Subcutaneous adipose tissue (tissue), 4 donors: ENCODE data around the gene SARS2. TPM values are rescaled to one million over a fixed set of nuclear protein-coding genes. Genes with fewer than 3 reads are reported as not detected.

ENCODE experiments used
- total RNA-seq, 4 donors: library from RNA; depleted of rRNA; stranded (reverse); fragments of >200 nt; gene quantifications; one replicate each; pipeline ENCODE4 v1.1.0, GENCODE V29; 2016
- TF ChIP-seq, protein P1 (sequence below): fragments of 450-650 bp; IDR thresholded peaks from one replicate; pipeline ENCODE4 v1.5.1; 2016; ENCODE audit warnings: low read depth, mild to moderate bottlenecking, control low read depth, antibody characterized with exemption, moderate library complexity

SARS2 gene
- total RNA-seq, 4 donors from 2014 or later = 3.7 to 18.8 (median 10.0) TPM

DNA sequence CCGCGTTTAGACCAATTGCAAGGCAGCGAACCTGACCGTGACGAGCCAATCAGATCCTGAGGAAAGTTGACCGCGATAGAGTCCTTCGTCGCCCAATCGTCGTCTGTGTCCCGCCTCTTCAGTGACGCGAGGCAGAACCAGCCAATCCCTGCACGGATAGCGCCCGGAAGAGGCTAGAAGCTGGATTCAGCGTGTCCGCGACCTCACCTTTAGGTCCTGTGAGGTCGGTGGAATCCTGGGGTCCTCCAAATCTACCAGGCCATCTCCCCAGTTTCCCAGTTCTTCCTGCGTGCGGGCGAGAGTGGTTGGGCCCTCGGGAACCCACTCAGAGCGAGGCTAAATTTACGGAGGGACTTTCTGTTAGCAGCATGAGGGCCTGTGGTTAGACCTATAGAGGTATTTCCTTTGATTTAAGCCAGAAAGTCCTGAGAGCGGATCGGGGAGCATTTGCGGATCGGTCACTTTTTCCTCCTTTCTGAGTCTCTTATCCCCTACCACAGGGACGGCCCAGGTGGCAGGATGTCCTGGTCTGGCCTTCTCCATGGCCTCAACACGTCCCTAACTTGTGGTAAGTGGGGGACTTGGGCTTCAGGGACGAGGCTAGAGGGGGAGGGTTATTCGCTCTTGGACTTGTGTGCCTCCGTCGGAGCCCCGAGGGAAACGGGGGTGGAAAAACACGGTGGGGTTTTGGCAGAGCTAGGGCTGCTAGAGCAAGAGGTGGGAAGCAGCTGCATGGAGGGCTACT, 385 bp upstream of the SARS2 start, which contains the start of gene MRPS12:
MRPS12 (plus strand) TSS at position 169 of the 745 bp plus-strand sequence; CDS start at position 520, 351 bp downstream.
- TF ChIP-seq, protein P1, sequence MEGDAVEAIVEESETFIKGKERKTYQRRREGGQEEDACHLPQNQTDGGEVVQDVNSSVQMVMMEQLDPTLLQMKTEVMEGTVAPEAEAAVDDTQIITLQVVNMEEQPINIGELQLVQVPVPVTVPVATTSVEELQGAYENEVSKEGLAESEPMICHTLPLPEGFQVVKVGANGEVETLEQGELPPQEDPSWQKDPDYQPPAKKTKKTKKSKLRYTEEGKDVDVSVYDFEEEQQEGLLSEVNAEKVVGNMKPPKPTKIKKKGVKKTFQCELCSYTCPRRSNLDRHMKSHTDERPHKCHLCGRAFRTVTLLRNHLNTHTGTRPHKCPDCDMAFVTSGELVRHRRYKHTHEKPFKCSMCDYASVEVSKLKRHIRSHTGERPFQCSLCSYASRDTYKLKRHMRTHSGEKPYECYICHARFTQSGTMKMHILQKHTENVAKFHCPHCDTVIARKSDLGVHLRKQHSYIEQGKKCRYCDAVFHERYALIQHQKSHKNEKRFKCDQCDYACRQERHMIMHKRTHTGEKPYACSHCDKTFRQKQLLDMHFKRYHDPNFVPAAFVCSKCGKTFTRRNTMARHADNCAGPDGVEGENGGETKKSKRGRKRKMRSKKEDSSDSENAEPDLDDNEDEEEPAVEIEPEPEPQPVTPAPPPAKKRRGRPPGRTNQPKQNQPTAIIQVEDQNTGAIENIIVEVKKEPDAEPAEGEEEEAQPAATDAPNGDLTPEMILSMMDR = no peak

- TF ChIP-seq, protein P1 = no peak
These were observed 2.1 kb downstream of the SARS2 start for GRCh38 chr19:38928391-38929001.

DNA sequence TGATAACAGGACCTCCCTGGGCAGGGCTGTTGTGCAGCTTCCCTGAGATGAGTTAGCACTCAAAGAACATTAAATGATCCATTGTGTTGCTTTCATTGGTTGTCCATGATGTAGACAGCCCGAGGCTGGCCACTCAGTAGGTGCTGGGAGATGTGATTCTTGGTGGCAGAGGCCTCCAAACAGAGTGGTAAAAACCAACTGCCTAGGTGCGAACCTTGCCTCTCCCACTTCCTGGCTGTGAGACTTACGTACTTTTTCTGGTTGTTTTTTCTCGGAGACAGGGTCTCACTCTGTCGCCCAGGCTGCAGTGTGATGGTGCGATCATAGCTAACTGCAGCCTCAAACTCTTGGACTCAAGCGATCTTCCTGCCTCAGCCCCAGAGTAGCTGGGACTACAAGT, 6.2 kb downstream of the SARS2 start:
- TF ChIP-seq, protein P1 = no peak

GRCh38 chr19:38922482-38922881, 8.1 kb downstream of the SARS2 start:
- TF ChIP-seq, protein P1 = no peak

- TF ChIP-seq, protein P1 = no peak
These were observed 8.9 kb downstream of the SARS2 start for GRCh38 chr19:38921420-38922274.

DNA sequence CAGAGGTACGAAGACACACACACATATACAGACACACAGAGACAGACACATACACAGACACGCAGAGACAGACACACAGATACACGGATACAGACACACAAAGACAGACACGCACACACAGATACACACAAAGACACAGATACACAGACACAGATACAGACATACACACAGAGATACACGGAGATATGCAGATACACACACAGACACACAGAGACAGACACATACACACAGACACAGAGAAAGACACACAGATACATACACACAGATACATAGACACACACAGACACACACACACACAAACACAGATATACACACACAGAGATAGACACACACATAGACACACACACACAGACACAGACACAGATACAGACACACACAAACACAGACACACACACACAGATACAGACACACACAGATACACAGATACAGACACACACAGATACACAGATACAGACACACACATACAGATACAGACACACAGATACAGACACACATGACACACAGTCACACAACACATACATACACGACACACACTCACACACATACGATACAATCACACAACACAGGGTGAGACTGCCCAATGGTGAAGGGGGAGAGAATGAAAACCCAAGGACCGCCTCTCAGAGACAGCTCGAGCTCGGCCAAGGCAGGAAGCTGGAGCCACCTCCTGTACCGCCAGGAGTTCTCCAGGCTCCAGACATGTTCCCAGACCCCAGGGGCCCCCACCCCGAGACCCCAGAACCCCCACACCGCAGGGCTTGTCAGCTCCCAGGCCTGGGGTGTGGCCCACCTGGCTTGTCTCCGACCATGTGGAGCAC, 9.8 kb downstream of the SARS2 start:
- TF ChIP-seq, protein P1 = no peak
